ENCODE data around the gene SLITRK6. TPM values are rescaled to one million over a fixed set of nuclear protein-coding genes. Genes with fewer than 3 reads are reported as not detected.
"Not testable (repeated sequence)": the region's sequence is repeated elsewhere in the genome, so short reads cannot be mapped to it uniquely, and the experiment has no call there.

The SLITRK6 gene
- total RNA-seq, 1 donor from 2014 or later = 0.78 TPM

GRCh38 chr13:85768946-85769345 is 30.3 kb downstream of the SLITRK6 start:
- TF ChIP-seq, protein P1, sequence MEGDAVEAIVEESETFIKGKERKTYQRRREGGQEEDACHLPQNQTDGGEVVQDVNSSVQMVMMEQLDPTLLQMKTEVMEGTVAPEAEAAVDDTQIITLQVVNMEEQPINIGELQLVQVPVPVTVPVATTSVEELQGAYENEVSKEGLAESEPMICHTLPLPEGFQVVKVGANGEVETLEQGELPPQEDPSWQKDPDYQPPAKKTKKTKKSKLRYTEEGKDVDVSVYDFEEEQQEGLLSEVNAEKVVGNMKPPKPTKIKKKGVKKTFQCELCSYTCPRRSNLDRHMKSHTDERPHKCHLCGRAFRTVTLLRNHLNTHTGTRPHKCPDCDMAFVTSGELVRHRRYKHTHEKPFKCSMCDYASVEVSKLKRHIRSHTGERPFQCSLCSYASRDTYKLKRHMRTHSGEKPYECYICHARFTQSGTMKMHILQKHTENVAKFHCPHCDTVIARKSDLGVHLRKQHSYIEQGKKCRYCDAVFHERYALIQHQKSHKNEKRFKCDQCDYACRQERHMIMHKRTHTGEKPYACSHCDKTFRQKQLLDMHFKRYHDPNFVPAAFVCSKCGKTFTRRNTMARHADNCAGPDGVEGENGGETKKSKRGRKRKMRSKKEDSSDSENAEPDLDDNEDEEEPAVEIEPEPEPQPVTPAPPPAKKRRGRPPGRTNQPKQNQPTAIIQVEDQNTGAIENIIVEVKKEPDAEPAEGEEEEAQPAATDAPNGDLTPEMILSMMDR (IDR thresholded peaks at IDR 0.05) = no peak
- Histone ChIP-seq H3K4me3 (no peak overlapping the region), H3K27me3 (no peaks in the 10 kb centered on the region), H3K27ac (no peak overlapping the region), H3K4me1 (no peaks in the 10 kb centered on the region), H3K9me3 (no peaks in the 10 kb centered on the region), H3K36me3 (no peaks in the 10 kb centered on the region)
- intact Hi-C loops (cut with DNase I) = no loop called here
- no peak for ATAC-seq
- no peak for DNase-seq

- intact Hi-C loops (cut with DNase I) = no loop called here
- H3K36me3 ChIP-seq = no peaks in the 10 kb centered on the region
- ATAC-seq (no peak), DNase-seq (no peak)
- H3K27me3 ChIP-seq = no peaks in the 10 kb centered on the region
- no peaks in the 10 kb centered on the region for H3K4me1 ChIP-seq
- no peaks in the 10 kb centered on the region for H3K9me3 ChIP-seq
- H3K4me3 ChIP-seq = no peak overlapping the region
- H3K27ac ChIP-seq = no peak overlapping the region
- TF ChIP-seq, protein P1 (IDR thresholded peaks at IDR 0.05) = no peak
Measured at GRCh38 chr13:85755123-85755522, 44.1 kb downstream of the SLITRK6 start.

DNA sequence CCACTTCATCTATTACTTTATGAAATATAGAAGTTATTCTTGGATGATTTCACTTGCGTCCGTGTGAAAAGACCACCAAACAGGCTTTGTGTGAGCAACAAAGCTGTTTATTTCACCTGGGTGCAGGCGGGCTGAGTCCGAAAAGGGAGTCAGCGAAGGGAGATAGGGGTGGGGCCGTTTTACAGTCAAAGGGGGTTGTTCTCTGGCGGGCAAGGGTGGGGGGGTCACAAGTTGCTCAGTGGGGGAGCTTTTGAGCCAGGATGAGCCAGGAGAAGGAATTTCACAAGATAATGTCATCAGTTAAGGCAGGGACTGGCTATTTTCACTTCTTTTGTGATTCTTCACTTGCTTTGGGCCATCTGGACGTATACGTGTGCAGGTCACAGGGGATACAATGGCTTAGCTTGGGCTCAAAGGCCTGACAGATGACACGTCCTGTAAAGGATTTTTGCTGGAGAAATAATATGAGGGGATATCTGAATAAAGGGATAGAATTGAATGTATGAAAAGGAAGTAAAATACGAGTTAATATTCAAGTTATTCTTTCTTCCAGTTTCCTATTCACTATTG is 55.9 kb downstream of the SLITRK6 start:
- H3K27me3 ChIP-seq; H3K4me1 ChIP-seq; ATAC-seq; H3K27ac ChIP-seq; intact Hi-C loops (cut with DNase I); H3K9me3 ChIP-seq; DNase-seq; H3K4me3 ChIP-seq; H3K36me3 ChIP-seq: not testable (repeated sequence)
